ENCODE results near the gene SPDYE6. TPM values are rescaled to one million over a fixed set of nuclear protein-coding genes. Genes with fewer than 3 reads are reported as not detected.
A peak's percentile ranks its signal among the peaks of the same experiment; 100 is the strongest.
"Not testable (repeated sequence)": the region's sequence is repeated elsewhere in the genome, so short reads cannot be mapped to it uniquely, and the experiment has no call there.

SPDYE6 gene
- total and polyA plus RNA-seq, 8 donors: 2.2 to 10.0 (median 6.8) TPM; not detected in 2

DNA sequence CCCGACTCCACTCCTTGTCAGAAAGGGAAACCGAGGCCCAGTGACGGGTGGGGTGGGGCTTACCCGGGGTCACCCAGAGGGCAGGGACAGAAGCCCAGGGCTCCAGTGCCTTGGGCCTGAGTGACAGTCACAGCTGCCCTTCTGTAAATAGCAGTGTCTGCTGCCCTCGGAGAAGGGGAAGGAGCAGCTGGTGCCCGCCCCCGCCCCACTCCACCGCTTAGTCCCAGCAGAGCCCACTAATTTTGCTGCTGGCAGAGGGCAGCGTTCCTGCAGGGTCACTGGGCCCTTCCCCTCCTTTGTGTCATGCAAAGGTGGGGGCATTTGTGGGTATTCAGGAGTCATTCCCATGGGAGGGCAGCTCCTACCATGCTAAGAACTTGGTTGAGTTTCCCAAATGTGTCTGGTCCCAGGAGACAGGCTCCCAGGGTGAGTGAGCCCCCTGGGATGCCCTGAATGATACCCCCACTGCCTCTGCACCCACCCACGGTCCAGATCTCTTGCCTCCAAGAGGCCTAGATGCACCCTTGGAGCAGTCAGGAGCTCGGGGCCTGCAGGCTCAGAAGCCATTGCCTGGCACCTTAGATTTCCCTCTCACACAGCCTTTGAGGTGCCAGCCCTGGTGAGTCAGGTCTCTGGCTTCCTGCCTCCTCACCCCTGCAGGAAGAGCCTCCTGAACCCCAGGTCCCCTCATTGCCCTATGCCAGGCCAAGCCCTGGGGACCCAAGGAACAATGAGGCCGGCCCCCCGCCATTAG is 52.4 kb downstream of the SPDYE6 start:
- Histone ChIP-seq H3K36me3 (peaks cover 0 to 10% of the 10 kb centered on the region in 2 donors), H3K9me3 (no peaks in the 10 kb centered on the region), H3K27me3 (peaks cover 0 to 15% of the 10 kb centered on the region in 2 donors), H3K4me1 (peaks cover 7 to 53% of the 10 kb centered on the region in 2 donors), H3K4me3 (no peak overlapping the region), H3K27ac (no peak overlapping the region)
- ATAC-seq: no peak
- TF ChIP-seq, protein P1, sequence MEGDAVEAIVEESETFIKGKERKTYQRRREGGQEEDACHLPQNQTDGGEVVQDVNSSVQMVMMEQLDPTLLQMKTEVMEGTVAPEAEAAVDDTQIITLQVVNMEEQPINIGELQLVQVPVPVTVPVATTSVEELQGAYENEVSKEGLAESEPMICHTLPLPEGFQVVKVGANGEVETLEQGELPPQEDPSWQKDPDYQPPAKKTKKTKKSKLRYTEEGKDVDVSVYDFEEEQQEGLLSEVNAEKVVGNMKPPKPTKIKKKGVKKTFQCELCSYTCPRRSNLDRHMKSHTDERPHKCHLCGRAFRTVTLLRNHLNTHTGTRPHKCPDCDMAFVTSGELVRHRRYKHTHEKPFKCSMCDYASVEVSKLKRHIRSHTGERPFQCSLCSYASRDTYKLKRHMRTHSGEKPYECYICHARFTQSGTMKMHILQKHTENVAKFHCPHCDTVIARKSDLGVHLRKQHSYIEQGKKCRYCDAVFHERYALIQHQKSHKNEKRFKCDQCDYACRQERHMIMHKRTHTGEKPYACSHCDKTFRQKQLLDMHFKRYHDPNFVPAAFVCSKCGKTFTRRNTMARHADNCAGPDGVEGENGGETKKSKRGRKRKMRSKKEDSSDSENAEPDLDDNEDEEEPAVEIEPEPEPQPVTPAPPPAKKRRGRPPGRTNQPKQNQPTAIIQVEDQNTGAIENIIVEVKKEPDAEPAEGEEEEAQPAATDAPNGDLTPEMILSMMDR (IDR thresholded peaks at IDR 0.05): no peak
- no peak for DNase-seq
- intact Hi-C loops (cut with DNase I): no loop called here

- Histone ChIP-seq H3K4me1 (peaks cover 3 to 43% of the 10 kb centered on the region in 2 donors), H3K9me3 (no peaks in the 10 kb centered on the region), H3K27me3 (peaks cover 0 to 15% of the 10 kb centered on the region in 2 donors), H3K36me3 (no peaks in the 10 kb centered on the region), H3K27ac (no peak overlapping the region), H3K4me3 (no peak overlapping the region)
- TF ChIP-seq, protein P1 (IDR thresholded peaks at IDR 0.05): no peak
- peak in 1 of 4 donors; percentile 51 for DNase-seq
- intact Hi-C loops (cut with DNase I): no loop called here
- ATAC-seq: no peak
These were observed 54.2 kb downstream of the SPDYE6 start for GRCh38 chr7:102302025-102302424.

DNA sequence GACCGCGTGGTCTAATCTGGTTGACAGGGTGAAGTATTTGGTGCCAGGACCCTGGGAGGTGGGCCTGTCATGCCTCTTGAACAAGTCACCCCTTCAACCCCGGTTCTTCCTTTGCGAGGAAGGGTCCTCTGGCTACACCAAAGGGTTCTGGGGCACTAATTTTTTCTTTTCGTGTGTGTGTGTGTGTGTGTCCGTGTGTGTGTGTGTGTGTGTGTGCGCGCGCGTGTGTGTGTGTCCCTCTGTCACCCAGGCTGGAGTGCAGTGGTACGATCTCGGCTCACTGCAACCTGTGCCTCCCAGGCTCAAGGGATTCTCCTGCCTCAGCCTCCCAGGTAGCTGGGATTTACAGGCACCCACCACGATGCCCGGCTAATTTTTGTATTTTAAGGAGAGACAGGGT is 54.9 kb downstream of the SPDYE6 start:
- ATAC-seq; DNase-seq; intact Hi-C loops (cut with DNase I); H3K4me3 ChIP-seq; H3K9me3 ChIP-seq; H3K27ac ChIP-seq; H3K36me3 ChIP-seq: not testable (repeated sequence)
- Histone ChIP-seq H3K27me3 (peaks cover 0 to 15% of the 10 kb centered on the region in 2 donors), H3K4me1 (peaks cover 0 to 36% of the 10 kb centered on the region in 2 donors)

DNA sequence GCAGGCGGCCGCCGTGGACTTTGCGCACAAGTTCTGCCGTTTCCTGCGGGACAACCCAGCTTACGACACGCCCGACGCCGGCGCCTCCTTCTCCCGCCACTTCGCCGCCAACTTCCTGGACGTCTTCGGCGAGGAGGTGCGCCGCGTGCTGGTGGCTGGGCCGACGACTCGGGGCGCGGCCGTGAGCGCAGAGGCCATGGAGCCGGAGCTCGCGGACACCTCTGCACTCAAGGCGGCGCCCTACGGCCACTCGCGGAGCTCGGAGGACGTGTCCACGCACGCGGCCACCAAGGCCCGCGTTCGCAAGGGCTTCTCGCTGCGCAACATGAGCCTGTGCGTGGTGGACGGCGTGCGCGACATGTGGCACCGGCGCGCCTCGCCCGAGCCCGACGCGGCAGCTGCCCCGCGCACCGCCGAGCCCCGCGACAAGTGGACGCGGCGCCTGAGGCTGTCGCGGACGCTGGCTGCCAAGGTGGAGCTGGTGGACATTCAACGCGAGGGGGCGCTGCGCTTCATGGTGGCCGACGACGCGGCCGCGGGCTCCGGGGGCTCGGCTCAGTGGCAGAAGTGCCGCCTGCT is 55.5 kb downstream of the SPDYE6 start:
- Histone ChIP-seq H3K4me1 (peaks cover 0 to 30% of the 10 kb centered on the region in 2 donors), H3K4me3 (no peak overlapping the region), H3K9me3 (no peaks in the 10 kb centered on the region), H3K36me3 (no peaks in the 10 kb centered on the region), H3K27me3 (peaks cover 0 to 15% of the 10 kb centered on the region in 2 donors), H3K27ac (no peak overlapping the region)
- ATAC-seq (no peak), DNase-seq (peak in 2 of 4 donors; percentile 23 to 79)
- TF ChIP-seq, protein P1 (IDR thresholded peaks at IDR 0.05): no peak
- intact Hi-C loops (cut with DNase I): no loop called here

- Histone ChIP-seq H3K9me3 (no peaks in the 10 kb centered on the region), H3K4me1 (peaks cover 0 to 9% of the 10 kb centered on the region in 2 donors), H3K4me3 (no peak overlapping the region), H3K27me3 (peaks cover 0 to 15% of the 10 kb centered on the region in 2 donors), H3K36me3 (no peaks in the 10 kb centered on the region), H3K27ac (no peak overlapping the region)
- TF ChIP-seq, protein P1 (IDR thresholded peaks at IDR 0.05): no peak
- DNase-seq (no peak), ATAC-seq (no peak)
- intact Hi-C loops (cut with DNase I): no loop called here
These were observed 58.6 kb downstream of the SPDYE6 start for GRCh38 chr7:102297487-102298218.
